Measurements from ENCODE around the gene SBNO2. TPM values are rescaled to one million over a fixed set of nuclear protein-coding genes. Genes with fewer than 3 reads are reported as not detected.

The SBNO2 gene
- total RNA-seq, 1 donor from 2014 or later: 54.0 TPM

GRCh38 chr19:1167687-1168571 lies 6.1 kb downstream of the SBNO2 start:
- H3K36me3 ChIP-seq: peaks cover 0 to 6% of the 10 kb centered on the region in 2 donors
- no peaks in the 10 kb centered on the region for H3K9me3 ChIP-seq
- peak overlapping the region; percentile 34 to 40 for H3K4me3 ChIP-seq
- no peak for DNase-seq (ENCODE audit: extremely low spot score in 2 of 2)
- H3K27ac ChIP-seq: peak overlapping the region; percentile 93
- H3K27me3 ChIP-seq: no peaks in the 10 kb centered on the region
- peaks cover 75% of the 10 kb centered on the region for H3K4me1 ChIP-seq
- intact Hi-C loops (cut with DNase I): no loop called here
- TF ChIP-seq POLR2AphosphoS5 (IDR thresholded peaks at IDR 0.05; ENCODE audit: insufficient read depth in 1 of 2, low read depth in 1 of 2): no peak
- TF ChIP-seq POLR2A (IDR thresholded peaks at IDR 0.05): no peak

GRCh38 chr19:1166872-1167573 lies 7.0 kb downstream of the SBNO2 start:
- intact Hi-C loops (cut with DNase I): no loop called here
- no peaks in the 10 kb centered on the region for H3K27me3 ChIP-seq
- H3K36me3 ChIP-seq: peaks cover 0 to 6% of the 10 kb centered on the region in 2 donors
- H3K4me3 ChIP-seq: peak overlapping the region in 1 of 2 donors; percentile 34
- peak overlapping the region; percentile 93 for H3K27ac ChIP-seq
- H3K4me1 ChIP-seq: peaks cover 67% of the 10 kb centered on the region
- H3K9me3 ChIP-seq: no peaks in the 10 kb centered on the region
- no peak for TF ChIP-seq CTCF (IDR thresholded peaks at IDR 0.05)
- no peak for TF ChIP-seq POLR2AphosphoS5 (IDR thresholded peaks at IDR 0.05; ENCODE audit: insufficient read depth in 1 of 2, low read depth in 1 of 2)
- no peak for TF ChIP-seq POLR2A (IDR thresholded peaks at IDR 0.05)
- no peak for DNase-seq (ENCODE audit: extremely low spot score in 2 of 2)

DNA sequence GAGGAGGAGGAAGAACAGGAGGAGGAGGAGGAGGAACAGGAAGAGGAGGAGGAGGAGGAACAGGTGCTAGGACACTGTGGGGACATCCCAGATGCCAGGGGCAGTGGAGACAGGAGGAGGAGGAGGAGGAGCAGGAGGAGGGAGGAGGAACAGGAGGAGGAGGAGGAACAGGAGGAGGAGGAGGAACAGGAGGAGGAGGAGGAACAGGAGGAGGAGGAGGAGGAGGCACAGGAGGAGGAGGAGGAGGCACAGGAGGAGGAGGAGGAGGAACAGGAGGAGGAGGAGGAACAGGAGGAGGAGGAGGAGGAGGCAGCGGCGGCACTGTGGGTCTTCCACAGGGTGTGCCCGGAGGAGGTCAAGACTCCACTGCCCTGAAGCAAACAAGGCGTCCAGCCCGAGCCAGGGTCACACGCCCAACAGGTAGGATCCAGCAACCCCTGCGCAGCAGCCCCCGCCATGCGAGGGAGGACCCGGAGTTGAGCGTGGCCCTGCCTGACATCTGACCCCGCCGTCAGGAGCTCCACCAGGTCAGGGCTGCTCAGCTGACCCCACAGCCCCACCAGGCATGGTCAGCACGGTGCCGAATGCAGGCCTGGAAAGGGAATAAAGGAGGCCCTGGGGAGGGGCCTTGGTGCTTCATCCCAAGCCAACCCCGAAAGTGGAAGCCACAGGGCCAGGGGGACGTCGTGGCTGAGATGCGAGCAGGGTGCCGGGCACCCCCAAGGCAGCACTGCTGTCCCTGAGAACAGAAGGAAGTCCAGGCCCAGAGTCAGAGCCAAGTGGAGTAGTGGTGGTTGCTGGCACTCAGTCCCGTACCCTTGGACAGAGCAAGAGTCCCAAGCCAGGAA lies 9.2 kb downstream of the SBNO2 start:
- DNase-seq (ENCODE audit: extremely low spot score in 2 of 2): no peak
- peaks cover 0 to 11% of the 10 kb centered on the region in 2 donors for H3K36me3 ChIP-seq
- no peaks in the 10 kb centered on the region for H3K27me3 ChIP-seq
- H3K4me1 ChIP-seq: peaks cover 53% of the 10 kb centered on the region
- H3K9me3 ChIP-seq: no peaks in the 10 kb centered on the region
- peak in 1 of 2 donors; percentile 12 for TF ChIP-seq POLR2AphosphoS5 (IDR thresholded peaks at IDR 0.05; ENCODE audit: insufficient read depth in 1 of 2, low read depth in 1 of 2)
- no peak for TF ChIP-seq POLR2A (IDR thresholded peaks at IDR 0.05)
- no peak overlapping the region for H3K4me3 ChIP-seq
- intact Hi-C loops (cut with DNase I): no loop called here
- H3K27ac ChIP-seq: no peak overlapping the region

- H3K4me1 ChIP-seq: peaks cover 45% of the 10 kb centered on the region
- intact Hi-C loops (cut with DNase I): no loop called here
- peaks cover 0 to 11% of the 10 kb centered on the region in 2 donors for H3K36me3 ChIP-seq
- no peaks in the 10 kb centered on the region for H3K9me3 ChIP-seq
- H3K27me3 ChIP-seq: no peaks in the 10 kb centered on the region
- H3K27ac ChIP-seq: no peak overlapping the region
- DNase-seq (ENCODE audit: extremely low spot score in 2 of 2): no peak
- no peak for TF ChIP-seq POLR2A (IDR thresholded peaks at IDR 0.05)
- TF ChIP-seq CTCF (IDR thresholded peaks at IDR 0.05): no peak
- no peak for TF ChIP-seq POLR2AphosphoS5 (IDR thresholded peaks at IDR 0.05; ENCODE audit: insufficient read depth in 1 of 2, low read depth in 1 of 2)
- no peak overlapping the region for H3K4me3 ChIP-seq
These were observed 10.0 kb downstream of the SBNO2 start for GRCh38 chr19:1163934-1164683.

- TF ChIP-seq POLR2A (IDR thresholded peaks at IDR 0.05) (no peak), CTCF (IDR thresholded peaks at IDR 0.05) (no peak), POLR2AphosphoS5 (IDR thresholded peaks at IDR 0.05; ENCODE audit: insufficient read depth in 1 of 2, low read depth in 1 of 2) (no peak)
- Histone ChIP-seq H3K27me3 (no peaks in the 10 kb centered on the region), H3K4me3 (no peak overlapping the region), H3K9me3 (no peaks in the 10 kb centered on the region), H3K4me1 (peaks cover 38% of the 10 kb centered on the region), H3K36me3 (peaks cover 0 to 11% of the 10 kb centered on the region in 2 donors), H3K27ac (no peak overlapping the region)
- intact Hi-C loops (cut with DNase I): no loop called here
- DNase-seq (ENCODE audit: extremely low spot score in 2 of 2): no peak
These were observed 10.7 kb downstream of the SBNO2 start for GRCh38 chr19:1163283-1163933.

Measured in vagina (tissue), 2 donors.